Calu3 (cell line): ENCODE results near the gene DPYSL3. TPM values are rescaled to one million over a fixed set of nuclear protein-coding genes. Genes with fewer than 3 reads are reported as not detected.
A peak's percentile ranks its signal among the peaks of the same experiment; 100 is the strongest.

ENCODE experiments used
- BruUV-seq: library from RNA; stranded (reverse); fragments of 400-500 nt; replicated peaks from 2 replicates; lab custom pipeline; 2021; lab: Mats Ljungman, UMichigan
- CTCF ChIA-PET: fragments of 300-600 bp; sonication (Branson Sonifier 250); formaldehyde crosslinking; loops from one replicate; lab custom pipeline; 2022; ENCODE audit warnings: antibody characterized with exemption; lab: Charles Lee
- DNase-seq: peaks from one replicate; pipeline ENCODE4 v3.0.0; 2022
- H3K27ac Mint-ChIP-seq: one replicate; pipeline ENCODE4 v1.8.0; 2022; ENCODE audit warnings: mixed read lengths; ENCODE audit not compliant: unreplicated experiment
- H3K27me3 Mint-ChIP-seq: one replicate; pipeline ENCODE4 v1.8.0; 2022; ENCODE audit warnings: mixed read lengths; ENCODE audit not compliant: unreplicated experiment
- H3K36me3 Mint-ChIP-seq: one replicate; pipeline ENCODE4 v1.8.0; 2022; ENCODE audit warnings: mild to moderate bottlenecking, moderate library complexity, mixed read lengths; ENCODE audit not compliant: insufficient read depth, unreplicated experiment
- H3K4me1 Mint-ChIP-seq: one replicate; pipeline ENCODE4 v1.8.0; 2022; ENCODE audit warnings: mild to moderate bottlenecking, low read depth, mixed read lengths; ENCODE audit not compliant: unreplicated experiment
- H3K4me3 Mint-ChIP-seq: one replicate; pipeline ENCODE4 v1.8.0; 2022; ENCODE audit warnings: mild to moderate bottlenecking, low read depth, moderate library complexity, mixed read lengths; ENCODE audit not compliant: unreplicated experiment
- H3K9me3 Mint-ChIP-seq: one replicate; pipeline ENCODE4 v1.8.0; 2022; ENCODE audit warnings: low read depth, mixed read lengths; ENCODE audit not compliant: unreplicated experiment
- CTCF ChIP-seq: fragments of 200-600 bp; IDR thresholded peaks from one replicate; pipeline ENCODE4 v1.8.0; 2022; ENCODE audit warnings: antibody characterized with exemption; ENCODE audit not compliant: unreplicated experiment
- intact Hi-C: fragments of 100-400 bp; cut with micrococcal nuclease; formaldehyde crosslinking; loops from one replicate; pipeline ENCODE4 v1.10.0; 2022; ENCODE audit not compliant: unreplicated experiment
- total RNA-seq: library from RNA; stranded (reverse); gene quantifications from 2 replicates; pipeline ENCODE4 v1.2.3, GENCODE V29; 2022

DPYSL3 gene
- total RNA-seq, 1 experiment from 2014 or later = 26.6 TPM

GRCh38 chr5:147481874-147482705 is 27.8 kb downstream of the DPYSL3 start:
- Mint-ChIP-seq H3K27me3 (no peaks in the 10 kb centered on the region), H3K4me3 (no peak overlapping the region), H3K9me3 (no peaks in the 10 kb centered on the region), H3K4me1 (peaks cover 27% of the 10 kb centered on the region), H3K36me3 (no peaks in the 10 kb centered on the region), H3K27ac (no peak overlapping the region)
- no TSS peak for BruUV-seq
- intact Hi-C loops = no loop called here
- no peak for DNase-seq
- CTCF ChIA-PET = interaction anchor here (1.0 to 1.4 kb wide), 4 partner anchors 11 to 78 kb away, joined by 3 read pairs; no protein-coding TSS in a partner anchor
- TF ChIP-seq CTCF = no peak

- CTCF ChIA-PET = interaction anchor here (1.1 to 1.4 kb wide), 2 partner anchors 14 to 27 kb away, joined by 3 read pairs; no protein-coding TSS in a partner anchor
- Mint-ChIP-seq H3K4me1 (peaks cover 27% of the 10 kb centered on the region), H3K9me3 (no peaks in the 10 kb centered on the region), H3K4me3 (no peak overlapping the region), H3K27me3 (no peaks in the 10 kb centered on the region), H3K36me3 (no peaks in the 10 kb centered on the region), H3K27ac (no peak overlapping the region)
- no peak for TF ChIP-seq CTCF
- BruUV-seq = no TSS peak
- intact Hi-C loops = no loop called here
- DNase-seq = no peak
Observed at GRCh38 chr5:147481376-147481775, 28.5 kb downstream of the DPYSL3 start.

- TF ChIP-seq CTCF = no peak
- Mint-ChIP-seq H3K4me3 (no peak overlapping the region), H3K27ac (no peak overlapping the region), H3K36me3 (no peaks in the 10 kb centered on the region), H3K27me3 (no peaks in the 10 kb centered on the region), H3K4me1 (peaks cover 27% of the 10 kb centered on the region), H3K9me3 (peaks cover 3% of the 10 kb centered on the region)
- no TSS peak for BruUV-seq
- intact Hi-C loops = no loop called here
- CTCF ChIA-PET = interaction anchor here (0.5 to 1.2 kb wide), 7 partner anchors 10 to 531 kb away, joined by 3 to 5 read pairs (median 3); no protein-coding TSS in a partner anchor
- peak; percentile 21 for DNase-seq
Observed at GRCh38 chr5:147479949-147480348, 29.9 kb downstream of the DPYSL3 start.

- TF ChIP-seq CTCF = no peak
- DNase-seq = no peak
- Mint-ChIP-seq H3K4me1 (peaks cover 27% of the 10 kb centered on the region), H3K4me3 (no peak overlapping the region), H3K9me3 (peaks cover 3% of the 10 kb centered on the region), H3K27me3 (no peaks in the 10 kb centered on the region), H3K27ac (no peak overlapping the region), H3K36me3 (no peaks in the 10 kb centered on the region)
- no TSS peak for BruUV-seq
- intact Hi-C loops = no loop called here
- CTCF ChIA-PET = interaction anchor here (0.5 to 1.2 kb wide), 5 partner anchors 10 to 97 kb away, joined by 3 to 5 read pairs (median 3); no protein-coding TSS in a partner anchor
Observed at GRCh38 chr5:147479444-147479843, 30.4 kb downstream of the DPYSL3 start.
